ENCODE results near the gene CD248. TPM values are rescaled to one million over a fixed set of nuclear protein-coding genes. Genes with fewer than 3 reads are reported as not detected.

Gene CD248
- total and polyA plus RNA-seq, 2 donors (not counting 1 experiment from before 2014, with no cell fraction given) = 0.40 to 0.96 TPM

GRCh38 chr11:66288671-66289547 lies 27.9 kb downstream of the CD248 start, which contains the start of gene YIF1A:
TSS of gene YIF1A (minus strand) at chr11:66289143. CDS start at chr11:66288985, 158 bp downstream.
- H3K4me1 Mint-ChIP-seq = peaks cover 37% of the 10 kb centered on the region
- WGBS (ENCODE audit: insufficient coverage) = under 1% methylated on average over 85 of the region's 87 CpGs
- intact Hi-C loops (cut with micrococcal nuclease) = loop anchor here (1.0 to 5.0 kb wide), 4 partner anchors 21 to 177 kb away; partner anchors contain the start of genes PELI3, RAB1B and SLC29A2

More at GRCh38 chr11:66288671-66289547, 27.9 kb downstream of the CD248 start, which contains the start of gene YIF1A:
- peak within 1 kb of the TSS; percentile 95 for H3K9ac ChIP-seq (ENCODE audit: low read length)
- peak within 1 kb of the TSS; percentile 95 for H3K4me3 Mint-ChIP-seq
- peak within 1 kb of the TSS; percentile 53 to 92 (median 77) for H3K4me3 ChIP-seq (ENCODE audit: control extremely low read depth in 1 of 5, extremely low read depth in 1 of 5, insufficient read depth in 1 of 5, low read depth in 2 of 5, low read length in 4 of 5)
- no peaks in the 10 kb centered on the region for H3K9me3 Mint-ChIP-seq (ENCODE audit: insufficient read depth)
- H3K4me1 ChIP-seq (ENCODE audit: control insufficient read depth in 2 of 2, insufficient read depth in 2 of 2, low read length in 2 of 2) = peaks cover 34 to 42% of the 10 kb centered on the region in 2 donors
- ATAC-seq (ENCODE audit: low read depth) (peak; percentile 93), DNase-seq (peak; percentile 99)
- H3K9me3 ChIP-seq (ENCODE audit: control extremely low read depth in 1 of 3, control insufficient read depth in 2 of 3, insufficient read depth in 1 of 3, low read length in 2 of 3) = peaks cover 0 to 4% (median 0%) of the 10 kb centered on the region in 3 donors
- H3K79me2 ChIP-seq (ENCODE audit: control insufficient read depth, insufficient read depth, low read length) = peaks cover 35% of the 10 kb centered on the region
- H3K27ac Mint-ChIP-seq = peak within 1 kb of the TSS; percentile 94
- peaks cover 0 to 13% of the 10 kb centered on the region in 2 experiments for H3K36me3 ChIP-seq (replicated peaks in 1 of 2; ENCODE audit: control extremely low read depth in 1 of 2, control insufficient read depth in 1 of 2, extremely low read depth in 1 of 2, insufficient read depth in 2 of 2, low read length in 1 of 2)
- peak within 1 kb of the TSS; percentile 65 to 88 for H3K27ac ChIP-seq (ENCODE audit: low read length in 2 of 2)
- H2AFZ ChIP-seq (ENCODE audit: insufficient read depth, low read depth, low read length, poor library complexity, severe bottlenecking) = peak within 1 kb of the TSS; percentile 83
- peaks cover 12% of the 10 kb centered on the region for H3K27me3 Mint-ChIP-seq
- peaks cover 2 to 33% (median 15%) of the 10 kb centered on the region in 4 experiments for H3K27me3 ChIP-seq (replicated peaks in 1 of 4; ENCODE audit: control extremely low read depth in 1 of 4, control insufficient read depth in 3 of 4, insufficient read depth in 4 of 4, low read length in 3 of 4)
- TF ChIP-seq EZH2 (IDR thresholded peaks at IDR 0.05; ENCODE audit: borderline replicate concordance, insufficient read depth, low read depth, low read length, poor library complexity, severe bottlenecking) = no peak
- peak; percentile 21 for TF ChIP-seq CTCF (IDR thresholded peaks at IDR 0.05)
- peak within 1 kb of the TSS; percentile 94 for H3K4me2 ChIP-seq (replicated peaks; ENCODE audit: low read depth, low read length, poor library complexity, severe bottlenecking)
- POLR2A ChIA-PET = interaction anchor here (0.5 to 1.8 kb wide), 5 partner anchors 21 to 1176 kb away, joined by 3 to 13 read pairs (median 5); partner anchors contain the start of gene RAB1B
- CTCF ChIA-PET = interaction anchor here (0.8 to 2.3 kb wide), 9 partner anchors 9 to 237 kb away, joined by 3 to 13 read pairs (median 4); partner anchors contain the start of genes RAB1B and SF3B2
- H4K20me1 ChIP-seq (ENCODE audit: control insufficient read depth, insufficient read depth, low read length, poor library complexity, severe bottlenecking) = peaks cover 26% of the 10 kb centered on the region
